Keratinocyte (primary cell): ENCODE measurements around the gene ZSCAN18. TPM values are rescaled to one million over a fixed set of nuclear protein-coding genes. Genes with fewer than 3 reads are reported as not detected.

Experiments
- DNase-seq: peaks from one replicate; pipeline ENCODE4 v3.0.0-alpha.2; 2011; ENCODE audit warnings: low read depth, missing footprints, low spot score
- FAIRE-seq: peaks from 2 replicates; lab custom pipeline; 2011; peaks lifted over from hg19 to GRCh38; lab: Jason Lieb, UNC
- H2AFZ ChIP-seq: 2 replicates; pipeline ENCODE4 v1.6.0; 2012; ENCODE audit warnings: low read length, control low read depth, inconsistent platforms; ENCODE audit not compliant: control insufficient read depth
- H3K27ac ChIP-seq: 2 replicates; pipeline ENCODE4 v1.5.1; 2011; ENCODE audit warnings: low read length; ENCODE audit not compliant: control insufficient read depth, insufficient read depth
- H3K27me3 ChIP-seq: 3 replicates; pipeline ENCODE4 v1.6.0; 2011; ENCODE audit warnings: low read length; ENCODE audit not compliant: control insufficient read depth, insufficient read depth; ENCODE audit errors: extremely low read depth
- H3K36me3 ChIP-seq, 2 experiments: 2 replicates in 1 of 2; 3 replicates in 1 of 2; pipeline ENCODE4 v1.5.1; 2011; ENCODE audit warnings: low read length in 2 of 2, mild to moderate bottlenecking in 1 of 2; ENCODE audit not compliant: control insufficient read depth in 2 of 2, insufficient read depth in 2 of 2; ENCODE audit errors: extremely low read depth in 1 of 2
- H3K4me1 ChIP-seq: 3 replicates; pipeline ENCODE4 v1.5.1; 2011; ENCODE audit warnings: low read length; ENCODE audit not compliant: control insufficient read depth, insufficient read depth; ENCODE audit errors: extremely low read depth
- H3K4me2 ChIP-seq: 3 replicates; pipeline ENCODE4 v1.6.0; 2011; ENCODE audit warnings: low read depth, low read length; ENCODE audit not compliant: control insufficient read depth, insufficient read depth; ENCODE audit errors: extremely low read depth
- H3K4me3 ChIP-seq, 3 experiments: fragments of 200-600 bp in 1 of 3; sonication (generic) in 1 of 3; 2 replicates in 2 of 3; 3 replicates in 1 of 3; pipeline ENCODE4 v1.5.1; 2011 to 2016; ENCODE audit warnings: low read length in 3 of 3, mild to moderate bottlenecking in 3 of 3, control low read depth in 2 of 3, inconsistent platforms in 1 of 3, low read depth in 1 of 3, mixed read lengths in 1 of 3, mixed run types in 1 of 3, moderate library complexity in 1 of 3; ENCODE audit not compliant: control insufficient read depth in 2 of 3, insufficient read depth in 2 of 3; ENCODE audit errors: extremely low read depth in 1 of 3
- H3K79me2 ChIP-seq: 2 replicates; pipeline ENCODE4 v1.6.0; 2012; ENCODE audit warnings: low read length; ENCODE audit not compliant: control insufficient read depth, insufficient read depth
- H3K9ac ChIP-seq: 3 replicates; pipeline ENCODE4 v1.6.0; 2011; ENCODE audit warnings: low read length; ENCODE audit not compliant: control insufficient read depth, insufficient read depth; ENCODE audit errors: extremely low read depth
- H3K9me1 ChIP-seq: 3 replicates; pipeline ENCODE4 v1.6.0; 2011; ENCODE audit warnings: low read length; ENCODE audit not compliant: control insufficient read depth, insufficient read depth; ENCODE audit errors: extremely low read depth
- H3K9me3 ChIP-seq: 2 replicates; pipeline ENCODE4 v1.5.1; 2012; ENCODE audit warnings: low read depth, low read length; ENCODE audit not compliant: control insufficient read depth
- H4K20me1 ChIP-seq: 3 replicates; pipeline ENCODE4 v1.6.0; 2011; ENCODE audit warnings: low read length; ENCODE audit not compliant: control insufficient read depth, insufficient read depth; ENCODE audit errors: extremely low read depth
- CTCF ChIP-seq, 3 experiments: IDR thresholded peaks in 1 of 3; conservative IDR thresholded peaks in 1 of 3; optimal IDR thresholded peaks in 1 of 3; 2 replicates in 2 of 3; 3 replicates in 1 of 3; pipeline versions ENCODE3 to v1.5.1; 2011; ENCODE audit warnings: low read length in 3 of 3, mild to moderate bottlenecking in 3 of 3, moderate library complexity in 2 of 3, control low read depth in 1 of 3, inconsistent platforms in 1 of 3; ENCODE audit not compliant: insufficient read depth in 2 of 3; ENCODE audit errors: extremely low read depth in 1 of 3
- EZH2 ChIP-seq: IDR thresholded peaks from one replicate; pipeline ENCODE4 v1.6.1; 2012; ENCODE audit warnings: inconsistent platforms, mild to moderate bottlenecking, low read length, moderate library complexity
- dilution Hi-C: fragments of 300-500 bp; cut with MboI; formaldehyde crosslinking; loops from one replicate; pipeline ENCODE4 v1.7.0; 2020; ENCODE audit warnings: low sequenced_read_pairs; ENCODE audit not compliant: extremely low pct_ligation_motif_present
- polyA plus RNA-seq, 5 experiments: library from polyadenylated mRNA; depleted of rRNA in 3 of 5; stranded (reverse) in 3 of 5; stranded (forward) in 1 of 5; unstranded in 1 of 5; fragments of >200 nt; gene quantifications; 1 replicate in 1 of 5; 2 replicates in 3 of 5; 3 replicates in 1 of 5; pipeline versions ENCODE4 v1.2.1 to v1.2.3, GENCODE V29; 2011 to 2012; ENCODE audit warnings: missing spikeins in 2 of 5, low read depth in 1 of 5, low replicate concordance in 1 of 5

ZSCAN18 gene
- polyA plus RNA-seq, 1 donor (not counting 4 experiments of a cell fraction or from before 2014, with no cell fraction given), result 16.1 TPM

GRCh38 chr19:58088521-58089052 lies 9.4 kb downstream of the ZSCAN18 start:
- peaks cover 0 to 12% of the 10 kb centered on the region in 2 experiments for H3K36me3 ChIP-seq
- H3K27me3 ChIP-seq, result no peaks in the 10 kb centered on the region
- H3K79me2 ChIP-seq, result no peaks in the 10 kb centered on the region
- no peak for DNase-seq
- no peak overlapping the region for H3K9ac ChIP-seq
- no peaks in the 10 kb centered on the region for H3K9me1 ChIP-seq
- dilution Hi-C loops, result no loop called here
- no peak overlapping the region for H3K27ac ChIP-seq
- TF ChIP-seq EZH2, result no peak
- TF ChIP-seq CTCF (optimal IDR thresholded peaks at IDR 0.05 in 1 of 3, IDR thresholded peaks at IDR 0.05 in 1 of 3, conservative IDR thresholded peaks at IDR 0.05 in 1 of 3; ENCODE audit: extremely low read depth in 1 of 3, insufficient read depth in 2 of 3, low read length in 3 of 3), result no peak
- no peaks in the 10 kb centered on the region for H3K4me1 ChIP-seq
- peaks cover 27% of the 10 kb centered on the region for H3K9me3 ChIP-seq
- H3K4me3 ChIP-seq, result no peak overlapping the region
- H2AFZ ChIP-seq, result no peak overlapping the region
- no peak for FAIRE-seq
- no peak overlapping the region for H3K4me2 ChIP-seq
- H4K20me1 ChIP-seq, result no peaks in the 10 kb centered on the region

DNA sequence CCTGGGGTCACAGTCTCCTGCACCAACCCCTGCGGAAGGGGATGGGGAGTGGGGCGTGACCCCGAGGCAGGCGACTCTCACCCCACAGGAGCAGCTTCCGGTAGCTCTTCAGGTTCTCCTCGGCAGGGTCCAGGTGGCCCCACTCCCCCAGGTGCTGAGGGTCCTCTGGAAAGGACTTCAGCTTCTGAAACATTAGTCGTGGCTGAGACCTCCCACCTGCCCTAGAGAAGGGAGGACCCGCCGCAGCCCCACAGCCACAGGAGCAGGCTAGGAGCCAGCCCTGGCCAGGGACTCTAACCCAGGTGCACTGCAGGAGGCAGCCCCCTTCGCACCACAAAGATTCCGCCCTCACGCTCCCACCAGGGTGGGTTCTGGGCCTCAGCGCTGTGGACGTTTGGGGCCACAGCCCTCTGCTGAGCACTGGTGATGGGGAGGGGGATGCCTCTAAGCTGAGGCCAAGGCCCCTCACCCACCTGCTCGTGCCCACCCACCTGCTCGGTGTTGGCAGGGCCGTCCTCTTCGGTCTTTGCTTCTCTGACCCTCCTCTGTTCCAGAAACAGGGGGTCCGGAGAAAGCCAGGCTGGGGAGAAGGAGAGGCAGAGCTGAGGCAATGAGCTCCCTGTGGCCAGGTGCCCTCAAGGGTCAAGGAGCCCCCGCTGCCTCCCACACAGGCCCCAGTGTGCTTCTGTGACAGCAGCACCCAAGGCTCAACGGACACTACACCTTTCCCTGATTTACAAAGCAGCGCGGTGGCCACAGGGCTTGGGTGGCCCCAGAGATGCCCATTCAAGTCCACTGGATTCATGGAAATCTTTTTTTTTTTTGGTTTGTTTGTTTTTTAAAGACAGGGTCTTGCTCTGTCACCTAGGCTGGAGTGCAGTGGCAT lies 11.0 kb downstream of the ZSCAN18 start:
- dilution Hi-C loops, result no loop called here
- Histone ChIP-seq H3K9ac (no peak overlapping the region), H2AFZ (no peak overlapping the region)

More for the DNA sequence above, 11.0 kb downstream of the ZSCAN18 start:
- Histone ChIP-seq H3K4me1 (no peaks in the 10 kb centered on the region), H3K79me2 (no peaks in the 10 kb centered on the region), H3K9me3 (peaks cover 30% of the 10 kb centered on the region), H3K36me3 (peaks cover 0 to 12% of the 10 kb centered on the region in 2 experiments), H4K20me1 (no peaks in the 10 kb centered on the region), H3K4me3 (no peak overlapping the region), H3K27ac (no peak overlapping the region), H3K9me1 (no peaks in the 10 kb centered on the region), H3K27me3 (no peaks in the 10 kb centered on the region), H3K4me2 (no peak overlapping the region)
- DNase-seq (no peak), FAIRE-seq (no peak)
- TF ChIP-seq EZH2 (no peak), CTCF (optimal IDR thresholded peaks at IDR 0.05 in 1 of 3, IDR thresholded peaks at IDR 0.05 in 1 of 3, conservative IDR thresholded peaks at IDR 0.05 in 1 of 3; ENCODE audit: extremely low read depth in 1 of 3, insufficient read depth in 2 of 3, low read length in 3 of 3) (no peak)
